Endothelial cell of umbilical vein (primary cell): ENCODE data around the gene RAB6B. TPM values are rescaled to one million over a fixed set of nuclear protein-coding genes. Genes with fewer than 3 reads are reported as not detected.

Source experiments
- BruUV-seq: library from RNA; stranded (reverse); fragments of 400-500 nt; replicated peaks from 2 replicates; lab custom pipeline; 2021; lab: Mats Ljungman, UMichigan
- CTCF ChIA-PET: fragments of 300-600, 350-600 bp; sonication (Branson Sonifier 250); formaldehyde crosslinking; loops from one replicate; lab custom pipeline; 2021; ENCODE audit warnings: antibody characterized with exemption, inconsistent platforms; lab: Charles Lee
- POLR2A ChIA-PET: fragments of 300-600, 350-600 bp; sonication (Branson Sonifier 250); formaldehyde crosslinking; loops from one replicate; lab custom pipeline; 2021; ENCODE audit warnings: antibody characterized with exemption, inconsistent platforms; lab: Charles Lee
- DNase-seq: peaks from one replicate; pipeline ENCODE4 v3.0.0-alpha.2; 2011; ENCODE audit warnings: low read depth, low spot score
- FAIRE-seq: peaks from 2 replicates; lab custom pipeline; 2011; peaks lifted over from hg19 to GRCh38; lab: Jason Lieb, UNC
- H2AFZ ChIP-seq: 2 replicates; pipeline ENCODE4 v1.6.0; 2012; ENCODE audit warnings: low read depth, low read length, control low read depth, inconsistent platforms
- H3K27ac ChIP-seq: 2 replicates; pipeline ENCODE4 v1.5.1; 2011; ENCODE audit warnings: low read depth, mild to moderate bottlenecking, control low read depth, low read length, moderate library complexity; ENCODE audit not compliant: insufficient read depth
- H3K27me3 ChIP-seq, 2 experiments: 2 replicates each; pipeline versions ENCODE4 v1.6.0 to v1.6.1; 2011; ENCODE audit warnings: low read length in 2 of 2, mixed read lengths in 1 of 2; ENCODE audit not compliant: control insufficient read depth in 2 of 2, insufficient read depth in 2 of 2
- H3K36me3 ChIP-seq, 2 experiments: 2 replicates in 1 of 2; 3 replicates in 1 of 2; pipeline ENCODE4 v1.5.1; 2011; ENCODE audit warnings: low read length in 2 of 2, mild to moderate bottlenecking in 1 of 2, moderate library complexity in 1 of 2; ENCODE audit not compliant: control insufficient read depth in 2 of 2, insufficient read depth in 2 of 2; ENCODE audit errors: extremely low read depth in 1 of 2
- H3K4me1 ChIP-seq: 3 replicates; pipeline ENCODE4 v1.5.1; 2011; ENCODE audit warnings: mild to moderate bottlenecking, low read length; ENCODE audit not compliant: control insufficient read depth, insufficient read depth; ENCODE audit errors: extremely low read depth
- H3K4me2 ChIP-seq: 2 replicates; pipeline ENCODE4 v1.6.1; 2011; ENCODE audit warnings: low read length, control low read depth, mixed read lengths; ENCODE audit not compliant: insufficient read depth
- H3K4me3 ChIP-seq, 3 experiments: fragments of 200-600 bp in 1 of 3; sonication (generic), shearing (Covaris generic) in 1 of 3; replicated peaks in 1 of 3; 2 replicates each; pipeline ENCODE4 v1.5.1; 2011 to 2016; ENCODE audit warnings: control low read depth in 3 of 3, low read length in 3 of 3, mild to moderate bottlenecking in 2 of 3, inconsistent platforms in 1 of 3, low read depth in 1 of 3, moderate library complexity in 1 of 3; ENCODE audit not compliant: insufficient read depth in 1 of 3
- H3K79me2 ChIP-seq: 2 replicates; pipeline ENCODE4 v1.6.0; 2012; ENCODE audit warnings: low read length, inconsistent platforms; ENCODE audit not compliant: control insufficient read depth, insufficient read depth
- H3K9ac ChIP-seq: replicated peaks from 2 replicates; pipeline ENCODE3; 2011; ENCODE audit warnings: low read length, control low read depth; ENCODE audit not compliant: insufficient read depth; ENCODE audit errors: extremely low read depth
- H3K9me1 ChIP-seq: replicated peaks from 3 replicates; pipeline ENCODE4 v1.6.0; 2011; ENCODE audit warnings: mild to moderate bottlenecking, low read length; ENCODE audit not compliant: control insufficient read depth, insufficient read depth; ENCODE audit errors: extremely low read depth
- H3K9me3 ChIP-seq: replicated peaks from 2 replicates; pipeline ENCODE4 v1.5.1; 2012; ENCODE audit warnings: low read length, inconsistent platforms; ENCODE audit not compliant: control insufficient read depth, insufficient read depth
- H4K20me1 ChIP-seq: replicated peaks from 2 replicates; pipeline ENCODE3; 2011; ENCODE audit warnings: mild to moderate bottlenecking, low read length; ENCODE audit not compliant: control insufficient read depth, insufficient read depth; ENCODE audit errors: extremely low read depth
- CTCF ChIP-seq, 2 donors: IDR thresholded peaks; 1 replicate in 1 of 2; 2 replicates in 1 of 2; pipeline ENCODE4 v1.5.1; 2011; ENCODE audit warnings: low read length in 2 of 2, mild to moderate bottlenecking in 2 of 2, moderate library complexity in 2 of 2, control low read depth in 1 of 2, inconsistent platforms in 1 of 2, low read depth in 1 of 2; ENCODE audit not compliant: insufficient read depth in 1 of 2; ENCODE audit errors: extremely low read depth in 1 of 2
- EZH2 ChIP-seq: IDR thresholded peaks from 2 replicates; pipeline ENCODE4 v1.6.1; 2012; ENCODE audit warnings: borderline replicate concordance, low read depth, mild to moderate bottlenecking, moderate library complexity, low read length, inconsistent platforms; ENCODE audit not compliant: severe bottlenecking
- FOS ChIP-seq: IDR thresholded peaks from 2 replicates; pipeline ENCODE4 v1.6.1; 2011; ENCODE audit warnings: mild to moderate bottlenecking, low read length, moderate library complexity, borderline replicate concordance; ENCODE audit not compliant: insufficient read depth
- GATA2 ChIP-seq: IDR thresholded peaks from 2 replicates; pipeline ENCODE4 v1.7.0; 2011; ENCODE audit warnings: low read depth, mild to moderate bottlenecking, moderate library complexity, mixed read lengths, low read length; ENCODE audit not compliant: insufficient read length, insufficient read depth
- JUN ChIP-seq: IDR thresholded peaks from 2 replicates; pipeline ENCODE4 v1.6.1; 2011; ENCODE audit warnings: borderline replicate concordance, low read depth; ENCODE audit not compliant: insufficient read length, insufficient read depth
- MYC ChIP-seq: IDR thresholded peaks from one replicate; pipeline ENCODE4 v1.6.1; 2011; ENCODE audit warnings: mild to moderate bottlenecking, low read depth, low read length
- POLR2A ChIP-seq: IDR thresholded peaks from 2 replicates; pipeline ENCODE4 v1.6.1; 2012; ENCODE audit warnings: low read depth, mild to moderate bottlenecking, control low read depth, low read length
- POLR2AphosphoS5 ChIP-seq: IDR thresholded peaks from 2 replicates; pipeline ENCODE4 v1.6.1; 2012; ENCODE audit warnings: low read depth, mild to moderate bottlenecking, control low read depth, low read length, moderate library complexity; ENCODE audit not compliant: insufficient read depth
- dilution Hi-C: fragments of 300-500 bp; cut with MboI; formaldehyde crosslinking; loops from one replicate; pipeline ENCODE4 v1.15.0; 2019; ENCODE audit warnings: low sequenced_read_pairs; ENCODE audit not compliant: extremely low pct_ligation_motif_present
- intact Hi-C: fragments of 100-400 bp; cut with micrococcal nuclease; formaldehyde crosslinking; loops from one replicate; pipeline ENCODE4 v1.10.0; 2022
- polyA plus RNA-seq, 4 experiments: library from polyadenylated mRNA; depleted of rRNA in 3 of 4; stranded (reverse) in 3 of 4; unstranded in 1 of 4; fragments of >200 nt; gene quantifications; 2 replicates each; pipeline versions ENCODE4 v1.2.1 to v1.2.3, GENCODE V29; 2011 to 2012; ENCODE audit warnings: missing spikeins in 1 of 4
- total RNA-seq: library from RNA; stranded (reverse); gene quantifications from 2 replicates; pipeline ENCODE4 v1.2.3, GENCODE V29; 2021
- TF ChIP-seq, protein P1 (sequence below): IDR thresholded peaks from 2 replicates; pipeline ENCODE4 v1.6.1; 2011; ENCODE audit not compliant: insufficient read depth, insufficient read length

RAB6B gene
- total and polyA plus RNA-seq, 2 donors (not counting 3 experiments of a cell fraction or from before 2014, with no cell fraction given): 1.7 to 6.7 TPM

DNA sequence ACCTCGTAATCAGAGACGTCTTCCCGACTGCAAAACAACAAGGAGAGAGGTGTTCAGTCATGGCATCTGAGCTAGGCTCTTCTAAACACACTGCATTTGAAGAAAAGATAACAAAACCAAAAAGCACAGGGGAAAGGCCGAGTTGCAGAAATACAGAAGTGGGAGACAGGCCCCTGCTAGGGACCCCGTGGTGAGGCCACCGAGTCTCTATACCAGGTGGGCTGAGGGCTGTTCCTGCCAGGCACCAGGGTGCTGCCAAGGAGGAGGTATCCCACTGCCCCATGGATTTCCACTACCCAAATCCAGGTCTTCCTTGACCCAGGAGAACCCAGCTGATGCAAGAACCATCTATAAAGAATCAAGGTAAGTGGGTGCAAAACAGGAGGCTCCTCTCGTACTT lies 31.1 kb downstream of the RAB6B start:
- no TSS peak for BruUV-seq
- Histone ChIP-seq H3K9ac (no peak overlapping the region), H3K9me3 (no peaks in the 10 kb centered on the region), H3K4me2 (no peak overlapping the region), H3K79me2 (no peaks in the 10 kb centered on the region), H2AFZ (no peak overlapping the region), H3K27me3 (no peaks in the 10 kb centered on the region), H3K27ac (no peak overlapping the region), H3K36me3 (no peaks in the 10 kb centered on the region), H4K20me1 (no peaks in the 10 kb centered on the region), H3K4me1 (no peaks in the 10 kb centered on the region), H3K9me1 (no peaks in the 10 kb centered on the region), H3K4me3 (no peak overlapping the region)
- dilution Hi-C loops (no loop called here), intact Hi-C loops (no loop called here)
- FAIRE-seq (no peak), DNase-seq (no peak)
- TF ChIP-seq POLR2A: no peak
- no peak for TF ChIP-seq CTCF (IDR thresholded peaks at IDR 0.05; ENCODE audit: extremely low read depth in 1 of 2, insufficient read depth in 1 of 2, low read depth in 1 of 2, low read length in 2 of 2)
- TF ChIP-seq EZH2: no peak
- no peak for TF ChIP-seq JUN
- no peak for TF ChIP-seq FOS
- TF ChIP-seq MYC: no peak
- no peak for TF ChIP-seq GATA2
- TF ChIP-seq, protein P1, sequence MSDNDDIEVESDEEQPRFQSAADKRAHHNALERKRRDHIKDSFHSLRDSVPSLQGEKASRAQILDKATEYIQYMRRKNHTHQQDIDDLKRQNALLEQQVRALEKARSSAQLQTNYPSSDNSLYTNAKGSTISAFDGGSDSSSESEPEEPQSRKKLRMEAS: no peak
- no peak for TF ChIP-seq POLR2AphosphoS5
- ChIA-PET POLR2A (no interaction called here), CTCF (interaction anchor here (1.3 to 1.6 kb wide), 2 partner anchors 12 to 347 kb away, joined by 5 to 6 read pairs; no protein-coding TSS in a partner anchor)
